COLO668 (cell line): Measurements from ENCODE around the gene ZFP36.

Experiments used
- DNase-seq: peaks from one replicate; lab custom pipeline; 2025; ENCODE audit not compliant: unreplicated experiment; lab: John Stamatoyannopoulos, UW

ZFP36 gene

DNA sequence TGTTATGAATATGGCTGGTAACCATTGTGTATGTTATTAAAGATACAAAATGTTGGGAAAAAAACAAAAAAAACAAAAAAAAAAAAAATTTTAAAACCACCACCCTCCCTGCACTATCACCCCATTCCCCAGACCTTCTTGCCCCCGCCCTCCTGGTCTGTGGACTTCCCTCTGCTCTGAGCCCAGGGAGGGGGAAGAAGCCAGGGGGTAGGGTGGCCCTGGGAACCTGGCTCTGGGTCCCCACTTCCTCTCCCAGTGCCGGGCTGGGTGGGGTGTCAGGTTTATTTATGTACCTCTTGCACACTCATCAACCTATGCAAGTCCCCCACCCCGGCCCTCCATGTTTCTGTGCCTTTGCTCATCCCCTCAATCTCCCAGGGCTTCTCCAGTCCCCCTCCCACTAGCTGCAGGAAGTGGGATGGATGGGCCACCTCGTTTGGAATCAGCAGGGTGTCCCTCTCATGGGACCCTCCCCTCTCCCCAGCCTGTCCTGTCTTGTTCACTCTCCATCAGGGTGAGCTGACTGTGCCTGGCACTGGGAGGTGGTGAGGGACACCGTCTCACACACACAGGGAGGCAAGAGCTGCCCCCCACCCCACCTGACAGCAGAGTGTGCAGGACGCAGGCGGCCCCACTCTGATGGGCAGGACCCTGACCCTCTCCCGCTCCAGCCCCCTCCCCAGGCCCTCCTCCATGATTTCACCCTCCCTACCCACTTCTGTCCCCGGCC is 21.6 kb upstream of the ZFP36 start:
- DNase-seq, result no peak

DNA sequence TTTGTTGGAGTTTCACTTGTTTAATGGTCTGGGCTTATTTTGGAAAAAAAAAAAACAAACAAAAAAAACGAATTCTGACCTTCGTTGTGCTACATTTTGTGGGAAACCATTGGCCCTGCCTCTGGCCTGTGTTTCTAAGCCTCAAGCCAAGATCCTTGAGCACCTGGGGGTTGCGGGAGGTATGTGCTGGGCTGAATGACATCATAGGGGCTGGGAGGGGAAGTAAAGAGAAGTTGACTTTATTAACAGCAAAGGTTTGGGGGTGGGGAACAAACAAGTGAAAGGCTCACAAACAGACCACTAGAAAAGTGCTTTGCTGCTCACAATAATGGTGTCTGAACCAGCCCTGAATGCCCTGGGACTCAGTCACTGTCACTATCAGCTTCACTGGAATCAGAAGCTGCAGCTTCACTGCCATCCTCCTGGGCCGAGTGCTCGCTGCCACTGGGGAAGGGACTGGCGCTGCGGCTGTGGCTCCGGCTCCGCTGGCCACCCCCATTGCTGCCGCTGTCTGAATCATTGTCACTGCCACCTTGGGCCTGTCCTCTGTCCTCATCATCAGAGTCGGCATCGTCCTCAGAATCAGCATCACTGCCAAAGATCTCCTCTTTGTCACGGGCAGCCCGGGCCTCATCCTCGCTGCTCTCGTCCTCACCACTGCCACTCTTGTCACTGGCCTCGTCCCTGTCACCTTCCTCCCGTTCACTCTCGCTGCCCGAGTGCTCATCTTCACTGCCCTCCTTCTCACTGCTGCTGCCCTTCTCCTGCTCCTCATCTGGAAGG is 20.8 kb upstream of the ZFP36 start:
- DNase-seq, result no peak

DNA sequence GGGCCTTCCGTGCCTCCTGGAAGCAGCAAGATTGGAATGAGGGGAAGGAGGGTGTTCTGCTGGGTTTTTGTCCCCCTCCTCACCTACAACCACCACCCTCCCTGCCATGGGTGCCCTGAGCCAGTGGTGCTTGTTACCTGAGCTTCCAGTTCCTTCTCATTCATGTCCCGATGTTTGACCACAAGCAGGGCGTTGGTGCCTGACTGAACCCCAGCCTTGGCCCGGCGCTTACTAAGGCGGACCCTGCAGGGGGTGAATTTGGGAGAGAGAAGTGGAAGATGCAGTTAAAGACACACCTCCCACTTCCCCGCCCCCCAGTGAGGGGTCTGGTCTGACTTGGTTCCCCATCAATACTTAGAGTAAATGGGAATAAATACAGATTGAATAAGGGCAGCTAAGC is 20.1 kb upstream of the ZFP36 start:
- no peak for DNase-seq

DNA sequence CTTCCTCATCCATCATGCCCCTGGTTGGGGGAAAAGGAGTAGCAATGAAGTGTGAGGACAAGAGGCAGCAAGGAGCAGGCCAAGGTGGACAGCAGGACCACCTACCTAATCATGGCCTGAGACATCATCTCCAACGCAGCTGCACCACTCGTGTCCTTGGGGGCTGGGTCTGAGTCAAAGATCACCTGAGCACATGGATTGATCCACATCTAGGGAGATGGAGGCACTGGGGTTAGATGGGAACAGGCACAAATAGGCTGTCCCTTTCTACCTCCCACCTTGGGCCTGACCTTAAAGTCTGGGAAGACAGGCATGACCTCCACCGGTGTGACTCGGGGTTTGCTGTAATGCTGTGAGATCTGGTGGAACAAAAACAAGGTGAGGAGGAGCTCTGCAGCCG is 18.0 kb upstream of the ZFP36 start:
- DNase-seq, result no peak

DNA sequence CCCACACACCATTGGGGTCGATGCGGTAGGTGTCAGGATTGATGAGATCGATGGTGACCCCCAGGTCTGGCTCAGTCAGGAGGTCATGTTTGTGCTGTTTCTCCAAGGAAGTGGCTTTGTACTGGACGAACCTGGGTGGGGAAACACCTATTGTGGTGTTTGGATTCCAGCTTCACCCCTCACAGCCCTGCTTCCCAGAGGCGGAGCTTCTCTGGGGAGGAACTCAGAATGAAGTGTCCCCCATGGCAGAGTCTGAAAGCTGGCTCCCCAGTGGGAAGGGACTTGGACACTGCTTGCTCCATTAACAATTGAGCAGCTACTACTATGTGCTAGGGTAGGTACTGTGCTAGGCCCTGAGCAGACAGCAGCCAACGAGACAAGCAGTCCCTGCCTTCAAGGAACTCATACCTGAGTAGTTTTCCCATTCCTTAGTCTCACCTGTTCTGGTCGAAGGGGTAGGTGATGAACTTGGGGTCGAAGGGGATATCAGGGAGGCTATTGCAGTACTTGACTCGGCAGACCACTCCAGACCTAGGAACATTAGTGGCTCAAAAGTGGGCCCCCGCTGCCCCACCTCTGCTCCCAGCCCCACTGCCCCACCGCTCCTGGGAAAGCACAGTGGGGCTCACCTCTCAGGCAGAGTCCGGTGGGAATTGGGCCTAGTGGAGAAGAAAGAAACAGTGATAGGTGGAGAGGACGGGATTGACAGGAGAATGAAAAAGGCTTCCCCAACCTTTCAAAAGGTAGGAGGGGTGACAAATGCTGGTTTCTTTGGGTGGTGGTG is 16.8 kb upstream of the ZFP36 start:
- DNase-seq, result no peak

DNA sequence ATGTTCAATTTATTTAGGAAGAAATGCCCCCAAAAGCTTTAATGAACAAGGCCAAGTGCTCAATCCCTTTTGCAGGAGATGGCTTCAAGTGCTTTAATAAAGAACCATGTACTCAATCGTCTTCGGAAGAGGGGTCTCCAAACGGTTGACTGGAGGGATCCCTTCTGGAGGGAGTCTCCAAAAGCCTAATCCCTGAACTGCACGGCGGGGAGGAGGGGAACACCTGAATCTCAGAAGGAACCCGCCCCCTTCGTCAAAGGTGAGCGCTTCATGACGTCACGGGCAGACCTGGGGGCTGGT is 16.2 kb upstream of the ZFP36 start:
- DNase-seq, result no peak

DNA sequence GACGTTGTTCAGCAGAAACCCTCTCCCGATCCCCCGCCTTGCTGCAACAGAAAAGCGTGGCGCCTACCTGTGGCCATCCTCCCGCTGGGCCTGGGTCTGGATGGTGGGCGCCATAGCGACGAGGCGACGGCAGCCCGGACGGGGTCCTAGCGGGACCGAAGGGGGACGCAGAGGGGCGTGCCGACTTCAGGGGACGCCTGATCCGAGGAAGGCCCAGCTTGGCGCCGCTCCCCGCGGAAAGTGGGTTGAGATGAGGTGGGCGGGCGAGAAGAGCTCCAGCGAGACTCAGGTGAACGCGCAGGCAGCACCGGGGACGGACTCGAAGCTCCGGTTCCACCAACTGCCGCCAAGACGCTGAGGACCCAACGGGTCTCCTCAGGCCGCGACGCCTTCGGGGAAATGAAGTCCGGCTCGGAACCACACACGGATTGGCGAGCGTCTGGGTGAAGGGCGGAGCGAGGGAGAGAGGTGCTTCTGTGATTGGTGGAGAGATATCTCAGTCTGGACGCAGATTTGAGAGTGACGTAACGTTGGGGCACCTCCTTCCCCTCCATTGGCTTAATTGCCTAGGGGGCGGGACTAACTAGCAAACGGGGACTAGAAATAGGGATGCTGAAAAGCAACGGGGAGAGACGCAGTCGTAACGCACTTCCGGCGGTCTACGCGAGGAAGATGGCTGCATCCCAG is 15.8 kb upstream of the ZFP36 start, which contains the start of the genes MED29 and PAF1:
Gene MED29 (plus strand): TSS at position 628 of the 687 bp plus-strand sequence. CDS start 45 bp downstream, at position 673.
Gene PAF1 (minus strand): TSS at position 356 of the 687 bp plus-strand sequence. CDS start 242 bp downstream, at position 114.
- DNase-seq, result peak; percentile 98

DNA sequence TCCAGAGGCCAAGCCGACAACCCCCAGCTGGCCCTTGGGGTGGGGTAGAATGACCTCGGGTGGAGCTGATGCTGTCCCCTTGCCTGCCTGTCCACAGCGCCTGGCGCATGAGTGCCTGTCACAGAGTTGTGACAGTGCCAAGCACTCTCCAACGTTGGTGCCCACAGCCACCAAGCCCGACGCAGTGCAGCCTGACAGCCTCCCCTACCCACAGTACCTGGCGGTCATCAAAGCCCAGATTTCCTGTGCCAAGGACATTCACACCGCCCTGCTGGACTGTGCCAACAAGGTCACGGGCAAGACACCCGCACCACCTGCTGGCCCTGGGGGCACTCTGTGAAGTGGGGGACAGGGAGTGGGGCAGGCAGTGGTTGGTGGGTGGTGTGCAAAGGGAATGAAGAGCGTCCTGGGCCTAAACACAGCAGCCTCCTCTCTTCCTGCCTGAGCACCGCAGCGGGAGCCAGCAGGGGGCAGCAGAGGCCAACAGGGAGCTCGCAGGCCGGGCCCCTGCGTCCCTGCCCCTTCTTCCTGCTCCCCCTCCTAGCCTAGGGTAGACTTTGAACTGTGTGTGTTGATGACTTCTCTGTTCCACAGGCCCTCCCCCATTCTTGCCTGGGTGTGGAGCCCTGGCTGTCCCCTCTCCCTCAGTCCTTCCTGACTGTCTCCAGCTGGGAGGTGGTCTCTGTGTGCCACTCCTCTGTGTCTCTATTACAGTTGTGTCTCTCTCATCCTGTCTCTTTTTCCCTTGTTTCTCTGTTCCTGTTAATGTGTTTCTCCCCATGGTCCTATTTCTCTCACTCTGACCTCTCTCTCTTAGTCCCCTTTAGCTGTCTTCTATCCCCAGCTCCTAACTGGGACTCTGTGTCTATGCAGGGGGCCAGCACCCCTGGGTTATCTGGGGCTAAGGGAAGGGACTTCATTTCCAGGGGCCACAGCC is 9.0 kb upstream of the ZFP36 start:
- peak; percentile 89 for DNase-seq

DNA sequence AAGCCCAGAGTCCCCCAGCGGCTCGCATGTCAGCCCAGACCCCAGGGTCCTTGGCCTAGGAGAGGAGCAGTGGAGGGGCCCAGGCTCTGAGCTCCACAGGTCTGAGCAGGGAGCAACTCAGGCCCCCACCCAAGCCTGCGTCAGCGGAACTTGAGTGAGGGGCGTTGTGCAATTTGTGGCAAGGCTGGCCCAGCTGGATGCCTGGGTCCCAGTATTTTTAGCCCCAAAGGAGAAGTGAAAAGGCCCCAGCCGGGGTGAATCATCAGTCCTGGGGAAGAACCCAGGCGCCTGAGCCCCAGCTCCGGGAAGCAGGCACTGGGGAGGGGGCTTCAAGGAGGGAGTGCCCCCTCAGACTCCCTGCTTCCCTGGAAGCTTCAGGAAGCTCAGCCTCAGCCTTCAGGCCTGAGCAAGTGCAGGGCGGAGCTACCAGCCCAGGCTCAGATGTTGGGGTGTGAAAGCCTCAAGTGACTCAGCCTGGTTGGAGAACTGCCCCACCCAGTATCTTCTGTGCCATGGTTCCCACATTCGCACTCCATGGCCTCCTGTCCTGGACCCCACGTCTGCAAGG is 8.3 kb upstream of the ZFP36 start:
- no peak for DNase-seq

DNA sequence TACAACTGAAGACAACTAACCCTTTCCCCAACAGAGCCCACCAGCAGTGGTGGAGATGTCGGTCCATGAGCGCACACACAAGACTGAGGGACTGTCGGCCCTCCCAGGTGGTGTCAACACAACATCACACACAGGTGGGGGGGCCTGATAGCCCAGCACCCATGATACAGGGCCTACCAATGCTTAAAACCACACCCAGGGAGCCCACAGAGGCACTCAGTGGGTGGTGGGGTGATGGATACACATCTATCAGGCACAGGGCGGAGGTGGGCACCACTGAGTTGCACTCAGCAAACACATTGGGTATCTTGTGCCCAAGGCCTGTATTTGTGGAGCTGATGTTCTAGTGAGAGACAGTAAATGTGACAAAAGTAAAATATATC is 7.0 kb upstream of the ZFP36 start:
- no peak for DNase-seq

DNA sequence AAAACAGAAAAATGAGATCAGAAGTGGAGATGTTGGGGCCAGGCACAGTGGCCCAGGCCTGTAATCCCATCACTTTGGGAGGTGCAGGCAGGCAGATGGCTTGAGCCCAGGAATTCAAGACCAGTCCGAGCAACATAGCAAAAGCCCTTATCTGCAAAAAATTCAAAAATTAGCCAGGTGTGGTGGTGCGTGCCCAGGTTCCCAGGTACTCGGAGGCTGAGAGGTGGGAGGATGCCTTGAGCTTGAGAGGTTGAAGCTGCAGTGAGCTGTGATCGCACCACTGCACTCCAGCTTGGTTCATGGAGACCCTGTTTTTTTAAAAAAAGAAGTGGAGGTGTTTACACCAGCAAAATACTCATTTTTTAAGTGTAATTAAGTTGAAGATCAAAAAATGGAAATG is 6.6 kb upstream of the ZFP36 start:
- no peak for DNase-seq

DNA sequence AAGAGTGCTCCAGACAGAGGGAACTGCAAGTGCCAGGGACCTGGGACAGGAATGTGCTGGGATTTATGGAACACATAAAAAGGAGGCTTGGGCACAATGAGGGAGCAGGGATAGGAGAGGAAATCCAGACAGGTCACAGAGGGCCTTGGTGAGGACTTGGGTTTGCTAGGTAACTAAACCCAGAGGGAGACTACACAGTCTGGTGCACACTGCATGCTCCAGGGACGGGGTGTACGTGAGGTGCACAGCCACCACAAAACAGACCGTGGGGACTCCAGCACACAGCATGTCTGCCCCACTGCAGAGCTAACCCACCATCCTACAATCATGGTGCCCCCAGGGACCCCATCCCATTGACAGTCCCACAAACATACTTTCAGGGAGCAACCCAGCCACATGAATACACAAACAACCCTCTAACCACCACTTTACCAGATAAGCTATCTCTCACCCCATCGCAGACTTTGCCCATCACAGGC is 5.5 kb upstream of the ZFP36 start:
- DNase-seq, result no peak

DNA sequence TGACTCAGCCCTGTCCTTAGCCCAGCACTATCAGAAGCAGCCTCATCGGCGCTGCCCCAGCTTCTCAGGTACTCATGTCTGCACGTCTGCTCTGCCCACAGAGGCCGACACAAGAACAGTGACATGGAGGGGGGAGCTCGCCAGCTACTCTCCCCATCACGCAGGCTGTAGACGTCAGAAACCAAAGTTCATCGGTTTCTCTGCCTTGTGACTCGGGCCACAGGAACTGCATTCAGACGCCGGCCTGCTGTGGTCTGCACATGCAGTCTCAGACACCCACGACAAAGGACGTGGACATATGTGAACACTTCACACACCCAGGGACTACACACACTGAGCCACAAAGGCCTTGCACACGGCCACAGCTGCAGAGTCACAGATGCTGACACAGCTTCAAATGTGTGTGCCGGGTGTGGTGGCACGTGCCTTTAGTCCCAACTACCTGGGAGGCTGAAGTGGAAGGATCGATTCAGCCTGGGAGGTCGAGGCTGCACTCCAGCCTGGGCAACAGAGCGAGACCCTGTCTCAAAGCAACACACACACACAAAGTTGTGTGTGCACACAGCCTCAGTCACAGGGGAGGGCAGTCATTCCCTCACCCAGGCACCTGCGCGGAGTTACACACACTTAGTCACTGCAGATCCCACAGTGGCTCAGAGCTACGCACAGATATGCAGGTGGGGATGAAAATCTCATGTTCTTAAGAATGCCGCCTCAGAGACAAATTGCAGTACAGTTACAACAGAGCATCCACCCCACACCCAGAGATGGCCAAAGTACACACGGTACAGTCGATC is 4.9 kb upstream of the ZFP36 start:
- DNase-seq, result peak; percentile 49

DNA sequence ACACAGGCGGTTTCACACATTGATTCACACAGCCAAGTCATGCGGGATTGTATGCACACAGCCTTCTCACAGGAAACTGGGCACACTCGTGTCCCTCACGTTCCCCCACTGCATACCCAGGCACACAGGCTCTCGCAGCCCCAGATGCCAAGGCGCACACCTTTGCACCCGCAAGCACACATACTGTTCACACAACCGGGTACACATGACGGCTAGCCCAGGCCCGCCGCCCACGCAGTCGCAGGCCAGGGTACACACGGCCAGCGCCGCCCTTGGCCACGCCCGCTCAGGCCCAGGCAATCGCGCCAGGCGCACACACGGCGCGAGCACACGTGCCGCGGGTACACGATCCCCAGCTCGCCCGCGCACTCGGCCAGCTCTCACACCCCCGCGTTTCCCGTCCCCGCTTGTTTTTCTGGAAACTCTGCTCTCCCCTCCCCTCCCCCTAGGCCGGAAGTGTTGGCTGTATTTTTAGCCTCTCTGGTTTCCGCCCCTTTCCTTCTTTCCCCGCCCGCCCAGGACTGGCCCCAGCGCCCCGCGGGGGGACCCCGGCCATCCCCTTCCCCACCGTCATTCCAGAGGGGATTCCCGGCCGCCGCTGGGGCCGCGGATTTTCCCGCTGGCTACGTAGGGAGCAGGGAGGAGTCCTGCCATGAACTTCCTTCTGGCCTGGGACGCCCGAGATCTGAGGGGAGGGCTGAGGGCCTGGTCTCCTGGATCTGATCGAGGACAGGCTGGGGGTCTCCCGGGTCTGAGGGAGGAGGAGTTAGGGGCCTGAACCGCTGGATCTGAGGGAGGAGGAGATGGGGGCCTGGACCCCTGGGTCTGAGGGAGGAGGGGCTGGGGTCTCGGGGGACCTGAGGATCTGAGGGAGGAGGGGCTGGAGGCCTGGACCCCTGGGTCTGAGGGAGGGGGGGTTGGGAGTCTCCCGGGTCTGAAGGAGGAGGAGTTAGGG is 4.0 kb upstream of the ZFP36 start:
- DNase-seq, result peak; percentile 88

DNA sequence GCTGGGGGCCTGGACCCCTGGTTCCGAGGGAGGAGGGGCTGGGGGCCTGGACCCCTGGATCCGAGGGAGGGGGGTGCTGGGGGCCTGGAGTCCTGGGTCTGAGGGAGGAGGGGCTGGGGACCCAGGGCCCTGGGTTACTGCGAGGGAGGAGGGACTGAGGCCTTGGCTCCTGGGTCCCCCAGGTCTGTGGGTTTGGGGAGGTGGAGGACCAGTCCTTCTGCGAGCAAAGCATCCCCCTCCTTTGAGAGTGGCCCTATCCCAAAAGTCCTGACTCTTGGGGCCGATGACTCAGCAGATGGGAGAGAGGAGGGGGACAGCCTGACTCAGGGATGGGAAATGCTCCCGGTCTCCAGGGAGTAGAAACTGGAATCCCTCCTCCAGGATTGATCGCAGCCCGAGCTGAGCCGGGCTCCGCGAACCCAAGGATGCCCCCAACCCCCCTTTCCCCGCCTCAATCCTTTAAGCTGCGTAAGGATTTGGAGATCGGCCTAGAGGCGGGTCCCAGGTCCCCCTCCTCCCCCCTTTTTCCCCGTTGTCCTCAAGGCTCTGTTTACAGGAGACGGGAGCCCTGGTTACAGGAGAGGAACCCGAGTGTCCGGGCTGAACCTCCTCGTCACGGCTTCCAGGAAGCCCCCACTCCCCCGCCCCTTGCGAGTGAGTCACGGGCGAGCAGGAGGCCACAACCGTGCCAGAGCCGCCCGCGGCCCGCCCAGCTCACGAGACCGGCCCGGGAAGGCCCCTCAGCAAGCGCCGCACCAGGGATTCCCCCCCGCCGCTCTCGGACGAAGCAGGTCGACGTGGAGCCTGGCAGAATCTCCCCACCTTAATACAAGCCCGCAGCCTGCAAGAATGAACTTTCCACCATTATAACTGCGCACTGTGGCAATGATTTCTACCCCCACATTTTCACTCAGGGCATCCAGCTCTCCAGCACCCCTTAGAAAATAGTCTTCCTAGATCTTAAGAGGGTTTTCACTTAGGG is 3.0 kb upstream of the ZFP36 start:
- peak; percentile 93 for DNase-seq

DNA sequence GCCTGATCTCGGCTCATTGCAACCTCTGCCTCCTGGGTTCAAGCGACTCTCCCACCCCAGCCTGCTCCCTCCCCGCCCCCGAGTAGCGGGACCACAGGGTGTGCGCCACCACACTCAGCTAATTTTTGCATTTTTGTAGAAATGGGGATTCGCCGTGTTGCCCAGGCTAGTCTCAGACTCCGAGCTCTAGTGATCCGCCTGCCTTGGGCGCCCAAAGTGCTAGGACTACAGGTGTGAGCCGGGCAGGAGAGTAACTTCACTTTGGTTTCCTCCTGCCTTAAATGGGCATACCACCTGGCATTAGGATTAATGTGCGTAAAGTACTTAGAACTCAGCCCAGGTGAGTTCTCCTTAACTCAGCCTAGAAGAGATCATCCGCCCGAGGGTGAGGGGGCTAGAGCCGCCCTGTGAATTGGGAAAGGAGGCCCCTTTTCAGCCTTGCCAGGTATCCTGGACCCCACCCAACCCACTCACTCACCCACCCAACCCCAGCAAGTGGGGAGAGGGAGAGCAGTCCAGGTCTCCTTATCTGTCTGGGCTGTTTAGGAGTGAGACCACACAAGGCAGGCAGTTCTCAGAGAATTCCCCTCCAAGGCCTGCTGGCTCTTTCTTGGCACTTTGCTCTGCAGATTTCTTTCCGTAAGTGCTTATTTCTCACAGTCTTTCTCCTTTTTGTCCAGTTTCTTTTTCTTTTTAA is 1.2 kb upstream of the ZFP36 start:
- no peak for DNase-seq
